Activated CD8-positive, alpha-beta T cell treated with anti-CD3 and anti-CD28 coated beads, Interleukin-2, amount 10 ng/mL, durations not matched to agents 7 days and 5 days (primary cell): Measurements from ENCODE around the gene CEP135. TPM values are rescaled to one million over a fixed set of nuclear protein-coding genes. Genes with fewer than 3 reads are reported as not detected.
"Not testable (repeated sequence)": the region's sequence is repeated elsewhere in the genome, so short reads cannot be mapped to it uniquely, and the experiment has no call there.

Source experiments
- ATAC-seq: fragments of 150-1000 bp; cut with Tn5 transposase; one replicate; pipeline ENCODE4 v1.10.0; 2021; ENCODE audit warnings: moderate library complexity
- CTCF ChIA-PET: fragments of 350-600 bp; sonication (Branson Sonifier 250); formaldehyde crosslinking; loops from one replicate; lab custom pipeline; 2021; ENCODE audit warnings: antibody characterized with exemption; lab: Charles Lee
- POLR2A ChIA-PET: fragments of 350-600 bp; sonication (Branson Sonifier 250); formaldehyde crosslinking; loops from one replicate; lab custom pipeline; 2021; ENCODE audit warnings: antibody characterized with exemption; lab: Charles Lee
- DNase-seq: peaks from one replicate; pipeline ENCODE4 v3.0.0-alpha.2; 2020
- H3K27ac Mint-ChIP-seq: one replicate; pipeline ENCODE4 v1.8.0; 2021; ENCODE audit warnings: mild to moderate bottlenecking, mixed read lengths
- H3K27me3 Mint-ChIP-seq: one replicate; pipeline ENCODE4 v1.8.0; 2021; ENCODE audit warnings: low read depth, mixed read lengths
- H3K36me3 Mint-ChIP-seq: one replicate; pipeline ENCODE4 v1.8.0; 2021; ENCODE audit warnings: low read depth, mixed read lengths
- H3K4me1 Mint-ChIP-seq: one replicate; pipeline ENCODE4 v1.8.0; 2021; ENCODE audit warnings: low read depth, mixed read lengths
- H3K4me3 Mint-ChIP-seq: one replicate; pipeline ENCODE4 v1.8.0; 2021; ENCODE audit warnings: mild to moderate bottlenecking, mixed read lengths
- H3K9me3 Mint-ChIP-seq: one replicate; pipeline ENCODE4 v1.8.0; 2022; ENCODE audit warnings: mixed read lengths; ENCODE audit not compliant: insufficient read depth
- total RNA-seq, 2 experiments: library from RNA; stranded (reverse); gene quantifications; one replicate each; pipeline ENCODE4 v1.2.3, GENCODE V29; 2021

Gene CEP135
- total RNA-seq, 2 experiments from 2014 or later, result 16.4 to 17.0 TPM

GRCh38 chr4:56055027-56055977, 106.6 kb downstream of the CEP135 start:
- ChIA-PET POLR2A (no interaction called here), CTCF (no interaction called here)
- Mint-ChIP-seq H3K4me1 (no peaks in the 10 kb centered on the region), H3K4me3 (no peak overlapping the region), H3K36me3 (no peaks in the 10 kb centered on the region), H3K27me3 (peaks cover 29% of the 10 kb centered on the region), H3K27ac (no peak overlapping the region), H3K9me3 (no peaks in the 10 kb centered on the region)
- DNase-seq (no peak), ATAC-seq (no peak)

- no peaks in the 10 kb centered on the region for H3K4me1 Mint-ChIP-seq
- H3K36me3 Mint-ChIP-seq, result no peaks in the 10 kb centered on the region
- POLR2A ChIA-PET, result no interaction called here
- peaks cover 22% of the 10 kb centered on the region for H3K27me3 Mint-ChIP-seq
- CTCF ChIA-PET, result no interaction called here
- no peak overlapping the region for H3K4me3 Mint-ChIP-seq
- no peaks in the 10 kb centered on the region for H3K9me3 Mint-ChIP-seq
- no peak overlapping the region for H3K27ac Mint-ChIP-seq
- ATAC-seq (no peak), DNase-seq (no peak)
These were observed 107.2 kb downstream of the CEP135 start for GRCh38 chr4:56055991-56056390.

DNA sequence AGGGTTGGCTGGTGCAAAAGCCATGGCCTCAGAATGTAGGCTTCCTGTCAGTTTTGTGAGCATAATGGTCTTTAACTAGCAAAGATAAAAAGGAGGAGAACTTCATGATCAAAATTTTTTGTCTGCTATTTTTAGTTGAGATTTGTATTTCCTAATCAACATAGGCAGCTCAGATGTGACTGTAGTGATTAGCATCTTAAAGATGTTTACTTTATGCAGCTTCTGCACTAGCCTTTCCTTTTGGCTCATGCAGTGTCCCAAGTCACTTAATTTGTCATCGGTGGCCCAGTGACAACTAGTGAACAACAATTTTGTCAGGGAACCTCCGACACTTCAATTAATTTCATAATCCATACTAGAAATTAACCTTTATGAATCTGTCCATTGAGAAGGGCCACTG, 109.8 kb downstream of the CEP135 start:
- DNase-seq (no peak), ATAC-seq (no peak)
- Mint-ChIP-seq H3K27me3 (peaks cover 12% of the 10 kb centered on the region), H3K27ac (no peak overlapping the region), H3K4me1 (no peaks in the 10 kb centered on the region), H3K4me3 (no peak overlapping the region), H3K36me3 (no peaks in the 10 kb centered on the region), H3K9me3 (no peaks in the 10 kb centered on the region)
- POLR2A ChIA-PET, result no interaction called here
- CTCF ChIA-PET, result no interaction called here

GRCh38 chr4:56060036-56060435, 111.3 kb downstream of the CEP135 start:
- Mint-ChIP-seq H3K9me3 (no peaks in the 10 kb centered on the region), H3K27ac (no peak overlapping the region), H3K4me1 (no peaks in the 10 kb centered on the region), H3K27me3 (peaks cover 20% of the 10 kb centered on the region), H3K36me3 (no peaks in the 10 kb centered on the region), H3K4me3 (no peak overlapping the region)
- ATAC-seq, result no peak
- CTCF ChIA-PET, result no interaction called here
- DNase-seq, result no peak
- POLR2A ChIA-PET, result no interaction called here

GRCh38 chr4:56062106-56062505, 113.4 kb downstream of the CEP135 start:
- ATAC-seq, result no peak
- Mint-ChIP-seq H3K9me3 (no peaks in the 10 kb centered on the region), H3K27me3 (peaks cover 14% of the 10 kb centered on the region), H3K4me3 (no peak overlapping the region), H3K27ac (no peak overlapping the region), H3K36me3 (no peaks in the 10 kb centered on the region), H3K4me1 (no peaks in the 10 kb centered on the region)
- DNase-seq, result no peak
- CTCF ChIA-PET, result no interaction called here
- POLR2A ChIA-PET, result no interaction called here

- ChIA-PET CTCF (no interaction called here), POLR2A (no interaction called here)
- H3K27me3 Mint-ChIP-seq, result peaks cover 13% of the 10 kb centered on the region
- no peaks in the 10 kb centered on the region for H3K9me3 Mint-ChIP-seq
- H3K4me1 Mint-ChIP-seq, result no peaks in the 10 kb centered on the region
- no peak for ATAC-seq
- H3K4me3 Mint-ChIP-seq, result no peak overlapping the region
- H3K27ac Mint-ChIP-seq, result no peak overlapping the region
- DNase-seq, result no peak
- H3K36me3 Mint-ChIP-seq, result no peaks in the 10 kb centered on the region
These were observed 113.9 kb downstream of the CEP135 start for GRCh38 chr4:56062526-56063145.

GRCh38 chr4:56066493-56066892, 117.7 kb downstream of the CEP135 start:
- H3K4me1 Mint-ChIP-seq, result no peaks in the 10 kb centered on the region
- no peak for DNase-seq
- peaks cover 13% of the 10 kb centered on the region for H3K27me3 Mint-ChIP-seq
- no peak for ATAC-seq
- H3K27ac Mint-ChIP-seq, result no peak overlapping the region
- ChIA-PET POLR2A (no interaction called here), CTCF (no interaction called here)
- H3K9me3 Mint-ChIP-seq, result no peaks in the 10 kb centered on the region
- H3K36me3 Mint-ChIP-seq, result no peaks in the 10 kb centered on the region
- no peak overlapping the region for H3K4me3 Mint-ChIP-seq

DNA sequence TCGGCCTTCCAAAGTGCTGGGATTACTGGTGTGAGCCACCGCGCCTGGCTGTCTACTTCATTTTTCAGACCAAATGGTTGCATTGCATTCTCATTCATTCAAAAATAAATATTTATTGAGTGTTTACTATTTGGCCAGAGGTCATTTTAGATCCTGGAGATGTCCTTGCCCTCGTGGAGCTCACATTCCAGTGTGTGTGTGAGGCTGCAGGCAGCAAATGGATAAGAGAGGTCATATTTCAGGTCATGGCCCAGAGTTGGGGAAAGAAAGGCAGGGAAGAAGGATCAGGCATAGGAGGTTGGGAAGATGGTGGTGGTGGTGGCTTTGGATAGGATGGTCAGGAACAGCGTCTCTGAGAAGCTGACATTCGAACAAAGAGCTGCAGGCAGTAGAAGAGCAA, 119.1 kb downstream of the CEP135 start:
- no peaks in the 10 kb centered on the region for H3K36me3 Mint-ChIP-seq
- POLR2A ChIA-PET, result no interaction called here
- H3K27ac Mint-ChIP-seq, result no peak overlapping the region
- peaks cover 13% of the 10 kb centered on the region for H3K27me3 Mint-ChIP-seq
- H3K4me1 Mint-ChIP-seq, result no peaks in the 10 kb centered on the region
- DNase-seq, result no peak
- ATAC-seq, result no peak
- CTCF ChIA-PET, result no interaction called here
- no peak overlapping the region for H3K4me3 Mint-ChIP-seq
- H3K9me3 Mint-ChIP-seq, result no peaks in the 10 kb centered on the region

- POLR2A ChIA-PET, DNase-seq, CTCF ChIA-PET, H3K4me3 Mint-ChIP-seq, H3K27me3 Mint-ChIP-seq, ATAC-seq, H3K4me1 Mint-ChIP-seq, H3K27ac Mint-ChIP-seq, H3K36me3 Mint-ChIP-seq, H3K9me3 Mint-ChIP-seq: not testable (repeated sequence)
These were observed 124.0 kb downstream of the CEP135 start for GRCh38 chr4:56072730-56073129.

DNA sequence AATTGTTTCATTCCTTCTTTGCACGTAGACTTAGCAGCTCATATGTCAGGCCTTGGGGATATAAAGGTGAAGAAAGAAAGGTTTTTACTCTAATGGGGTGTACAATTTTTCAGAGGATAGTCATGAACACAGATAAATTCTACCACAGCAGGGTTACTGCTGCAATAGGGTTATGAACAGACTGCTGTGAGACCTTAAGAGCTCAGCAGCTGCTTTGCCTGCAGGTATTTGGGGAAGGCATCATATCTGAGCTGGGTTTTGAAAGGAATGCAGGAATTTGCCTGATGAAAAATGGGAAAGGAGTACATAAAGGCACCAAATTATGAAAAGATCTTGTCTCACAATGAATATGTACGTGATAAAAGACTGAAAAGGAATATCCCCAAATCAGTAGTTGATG, 128.9 kb downstream of the CEP135 start:
- H3K36me3 Mint-ChIP-seq, result no peaks in the 10 kb centered on the region
- H3K9me3 Mint-ChIP-seq, result no peaks in the 10 kb centered on the region
- CTCF ChIA-PET, result no interaction called here
- DNase-seq, result no peak
- no peak overlapping the region for H3K4me3 Mint-ChIP-seq
- peaks cover 2% of the 10 kb centered on the region for H3K27me3 Mint-ChIP-seq
- H3K4me1 Mint-ChIP-seq, result no peaks in the 10 kb centered on the region
- POLR2A ChIA-PET, result no interaction called here
- ATAC-seq, result no peak
- no peak overlapping the region for H3K27ac Mint-ChIP-seq

DNA sequence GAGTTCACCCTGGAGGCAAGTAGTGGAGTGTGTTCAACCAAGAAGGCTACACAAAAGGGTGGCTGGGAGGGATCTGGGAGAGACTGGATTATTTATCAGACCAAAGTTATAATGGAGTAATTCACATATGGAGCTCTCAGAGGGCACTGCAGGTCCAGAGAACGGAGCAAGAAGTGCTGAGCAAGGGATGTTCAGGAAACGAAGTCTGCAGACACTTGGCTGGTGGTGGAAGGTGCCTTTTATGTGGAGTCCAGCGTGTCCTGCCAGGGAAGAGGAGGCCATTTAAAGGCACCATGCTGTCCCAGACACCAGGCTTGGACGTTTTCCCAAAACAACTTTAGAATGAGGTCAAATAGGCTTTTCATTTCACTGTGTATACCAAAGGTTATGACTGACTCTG, 130.1 kb downstream of the CEP135 start:
- ChIA-PET POLR2A (no interaction called here), CTCF (no interaction called here)
- Mint-ChIP-seq H3K27ac (no peak overlapping the region), H3K4me1 (no peaks in the 10 kb centered on the region), H3K4me3 (no peak overlapping the region), H3K36me3 (no peaks in the 10 kb centered on the region), H3K9me3 (no peaks in the 10 kb centered on the region), H3K27me3 (no peaks in the 10 kb centered on the region)
- DNase-seq, result no peak
- no peak for ATAC-seq

GRCh38 chr4:56080384-56080783, 131.6 kb downstream of the CEP135 start:
- H3K4me3 Mint-ChIP-seq, result no peak overlapping the region
- no peaks in the 10 kb centered on the region for H3K4me1 Mint-ChIP-seq
- ChIA-PET CTCF (interaction anchor here (0.7 kb wide), 1 partner anchor 358 kb away, joined by 3 read pairs; no protein-coding TSS in a partner anchor), POLR2A (no interaction called here)
- no peak overlapping the region for H3K27ac Mint-ChIP-seq
- no peaks in the 10 kb centered on the region for H3K36me3 Mint-ChIP-seq
- ATAC-seq (no peak), DNase-seq (no peak)
- H3K27me3 Mint-ChIP-seq, result no peaks in the 10 kb centered on the region
- H3K9me3 Mint-ChIP-seq, result no peaks in the 10 kb centered on the region
